K562 (cell line): ENCODE measurements around the gene TTBK1. TPM values are rescaled to one million over a fixed set of nuclear protein-coding genes. Genes with fewer than 3 reads are reported as not detected.
A peak's percentile ranks its signal among the peaks of the same experiment; 100 is the strongest.

Source experiments
- ATAC-seq: fragments of 200-7000 bp; cut with Tn5 transposase; 3 replicates; pipeline ENCODE4 v1.9.1; 2020; ENCODE audit warnings: moderate library complexity
- BruUV-seq: library from RNA; stranded (reverse); fragments of 400-500 nt; replicated peaks from 2 replicates; lab custom pipeline; 2021; lab: Mats Ljungman, UMichigan
- CTCF ChIA-PET: fragments of 300-600 bp; formaldehyde crosslinking; extraction: SDS; loops from one replicate; lab custom pipeline; 2021; ENCODE audit warnings: low intra/inter-chr PET ratio; lab: Yijun Ruan, JAX
- POLR2A ChIA-PET: fragments of 300-600, 350-650 bp; sonication (Branson Sonifier 250); formaldehyde crosslinking; extraction: SDS; loops from one replicate; lab custom pipeline; 2021; ENCODE audit warnings: antibody characterized with exemption, inconsistent platforms; lab: Yijun Ruan, JAX
- DNase-seq, 4 experiments: peaks; one replicate each; pipeline versions ENCODE4 v3.0.0 to v3.0.0-alpha.2; 2011 to 2018; ENCODE audit warnings: low spot score in 3 of 4, mixed read lengths in 3 of 4; ENCODE audit errors: extremely low read depth in 1 of 4
- FAIRE-seq: peaks from 2 replicates; lab custom pipeline; 2011; peaks lifted over from hg19 to GRCh38; lab: Jason Lieb, UNC
- H2AFZ ChIP-seq: 2 replicates; pipeline ENCODE4 v1.6.0; 2011; ENCODE audit warnings: low read depth, low read length, control low read depth, inconsistent platforms
- H3K27ac ChIP-seq: fragments of 200-600 bp; 3 replicates; pipeline ENCODE4 v1.8.0; 2011; ENCODE audit warnings: low read depth, mild to moderate bottlenecking, control low read depth, inconsistent platforms, low read length, moderate library complexity, mixed read lengths; ENCODE audit errors: extremely low read depth
- H3K27me3 ChIP-seq, 2 experiments: fragments of 300-600 bp in 1 of 2; 2 replicates in 1 of 2; 3 replicates in 1 of 2; pipeline versions ENCODE4 v1.6.0 to v1.8.0; 2011; ENCODE audit warnings: inconsistent platforms in 2 of 2, low read length in 2 of 2, mild to moderate bottlenecking in 1 of 2, mixed read lengths in 1 of 2, moderate library complexity in 1 of 2; ENCODE audit not compliant: control insufficient read depth in 2 of 2, insufficient read depth in 2 of 2
- H3K36me3 ChIP-seq: fragments of 300-600 bp; 3 replicates; pipeline ENCODE4 v1.8.0; 2011; ENCODE audit warnings: mild to moderate bottlenecking, low read length, inconsistent platforms; ENCODE audit not compliant: control insufficient read depth, insufficient read depth
- H3K4me1 ChIP-seq, 2 experiments: fragments of 200-600 bp in 1 of 2; replicated peaks in 1 of 2; 2 replicates in 1 of 2; 3 replicates in 1 of 2; pipeline versions ENCODE4 v1.5.1 to v1.8.0; 2011; ENCODE audit warnings: inconsistent platforms in 2 of 2, low read length in 2 of 2, mild to moderate bottlenecking in 1 of 2, mixed read lengths in 1 of 2, moderate library complexity in 1 of 2; ENCODE audit not compliant: control insufficient read depth in 2 of 2, insufficient read depth in 2 of 2
- H3K4me2 ChIP-seq: 2 replicates; pipeline ENCODE4 v1.6.1; 2011; ENCODE audit warnings: low read length, control low read depth, inconsistent platforms, mixed read lengths; ENCODE audit not compliant: insufficient read depth
- H3K4me3 ChIP-seq: fragments of 200-600 bp; sonication (generic), shearing (Covaris generic); 2 replicates; pipeline ENCODE4 v1.5.1; 2016; ENCODE audit warnings: control low read depth, inconsistent platforms
- H3K79me2 ChIP-seq: fragments of 200-600 bp; 3 replicates; pipeline ENCODE4 v1.8.0; 2011; ENCODE audit warnings: low read length, inconsistent platforms; ENCODE audit not compliant: control insufficient read depth, insufficient read depth
- H3K9ac ChIP-seq, 2 experiments: 2 replicates each; pipeline versions ENCODE4 v1.6.0 to v1.6.1; 2011; ENCODE audit warnings: low read depth in 2 of 2, low read length in 2 of 2, control low read depth in 1 of 2, inconsistent platforms in 1 of 2, mild to moderate bottlenecking in 1 of 2, mixed read lengths in 1 of 2; ENCODE audit not compliant: insufficient read depth in 1 of 2
- H3K9me1 ChIP-seq: one replicate; pipeline ENCODE4 v1.6.0; 2011; ENCODE audit warnings: inconsistent platforms, mild to moderate bottlenecking, low read length, moderate library complexity; ENCODE audit not compliant: control insufficient read depth, insufficient read depth
- H3K9me3 ChIP-seq: replicated peaks from 2 replicates; pipeline ENCODE4 v1.5.1; 2011; ENCODE audit warnings: low read depth, low read length, inconsistent platforms; ENCODE audit not compliant: control insufficient read depth, insufficient read depth
- H4K20me1 ChIP-seq: replicated peaks from 2 replicates; pipeline ENCODE4 v1.6.1; 2011; ENCODE audit warnings: low read length, inconsistent platforms, mixed read lengths; ENCODE audit not compliant: control insufficient read depth, insufficient read depth
- CAMTA2 ChIP-seq: fragments of 250-450 bp; sonication (Bioruptor Pico); conservative IDR thresholded peaks from 2 replicates; pipeline ENCODE4 v1.5.1; 2022
- CBX8 ChIP-seq: fragments of 200-600 bp; sonication (generic); IDR thresholded peaks from 2 replicates; pipeline ENCODE4 v1.6.1; 2012; ENCODE audit warnings: borderline replicate concordance, mixed run types, low read depth, mild to moderate bottlenecking, moderate library complexity, mixed read lengths, low read length, control low read depth, inconsistent platforms; ENCODE audit not compliant: poor library complexity, severe bottlenecking; ENCODE audit errors: extremely low read depth
- CTCF ChIP-seq, 3 experiments: IDR thresholded peaks in 2 of 3; conservative IDR thresholded peaks in 1 of 3; 2 replicates each; pipeline ENCODE4 v1.5.1; 2011 to 2012; ENCODE audit warnings: low read length in 3 of 3, mild to moderate bottlenecking in 3 of 3, control low read depth in 2 of 3, improper control_type of control experiment in 1 of 3, inconsistent platforms in 1 of 3, low read depth in 1 of 3, mixed read lengths in 1 of 3, moderate library complexity in 1 of 3; ENCODE audit not compliant: insufficient read depth in 2 of 3
- E2F3 ChIP-seq: fragments of 250-450 bp; sonication (Bioruptor Pico); IDR thresholded peaks from 2 replicates; pipeline ENCODE4 v1.4.0; 2020; ENCODE audit warnings: mild to moderate bottlenecking
- ETV6 ChIP-seq, 3 experiments: fragments of 150-350 bp in 1 of 3; sonication (generic) in 1 of 3; formaldehyde crosslinking in 1 of 3; IDR thresholded peaks; 2 replicates each; pipeline versions ENCODE4 v1.6.1 to v1.8.0; 2014 to 2022; ENCODE audit warnings: borderline replicate concordance in 2 of 3, low read depth in 2 of 3, antibody characterized with exemption in 1 of 3, low read length in 1 of 3, mild to moderate bottlenecking in 1 of 3, missing genetic modification reagents in 1 of 3
- HMG20A ChIP-seq: fragments of 450-650 bp; formaldehyde crosslinking; conservative IDR thresholded peaks from 2 replicates; pipeline ENCODE4 v1.4.0; 2020; ENCODE audit warnings: mild to moderate bottlenecking, mixed read lengths
- KDM1A ChIP-seq, 2 experiments: fragments of 450-650 bp; IDR thresholded peaks; 2 replicates each; pipeline ENCODE4 v1.6.1; 2016; ENCODE audit warnings: mild to moderate bottlenecking in 2 of 2
- L3MBTL2 ChIP-seq: fragments of 450-650 bp; IDR thresholded peaks from 2 replicates; pipeline ENCODE4 v1.6.1; 2016; ENCODE audit warnings: mild to moderate bottlenecking, moderate library complexity
- MECOM ChIP-seq: fragments of 250-450 bp; sonication (Bioruptor Pico); IDR thresholded peaks from 2 replicates; pipeline ENCODE4 v1.8.0; 2022; ENCODE audit warnings: inconsistent platforms
- MYC ChIP-seq, 2 experiments: fragments of 250-450 bp in 1 of 2; sonication (Bioruptor Pico) in 1 of 2; IDR thresholded peaks; 2 replicates each; pipeline versions ENCODE4 v1.5.1 to v1.6.1; 2012 to 2021; ENCODE audit warnings: low read depth in 2 of 2, borderline replicate concordance in 1 of 2, improper control_type of control experiment in 1 of 2, low read length in 1 of 2, mild to moderate bottlenecking in 1 of 2, moderate library complexity in 1 of 2
- NELFE ChIP-seq: IDR thresholded peaks from 2 replicates; pipeline ENCODE4 v1.6.1; 2011; ENCODE audit warnings: mild to moderate bottlenecking; ENCODE audit not compliant: insufficient read depth, insufficient read length
- PHB ChIP-seq: fragments of 250-450 bp; sonication (Bioruptor Pico); IDR thresholded peaks from 2 replicates; pipeline ENCODE4 v1.5.0; 2021
- RBM22 ChIP-seq: fragments of 200-400 bp; formaldehyde crosslinking; IDR thresholded peaks from 2 replicates; pipeline ENCODE4 v1.6.1; 2018; ENCODE audit warnings: low read length, low read depth; ENCODE audit not compliant: poor library complexity, severe bottlenecking
- SRF ChIP-seq, 2 experiments: fragments of 250-450, 450-650 bp in 1 of 2; sonication (Bioruptor Pico) in 1 of 2; sonication (generic) in 1 of 2; formaldehyde crosslinking; IDR thresholded peaks; 2 replicates each; pipeline versions ENCODE4 v1.5.0 to v1.5.1; 2020 to 2022; ENCODE audit warnings: mild to moderate bottlenecking in 1 of 2, missing genetic modification reagents in 1 of 2
- ZFX ChIP-seq: sonication (generic); formaldehyde crosslinking; IDR thresholded peaks from 2 replicates; pipeline ENCODE4 v1.8.0; 2022; ENCODE audit warnings: mild to moderate bottlenecking, missing genetic modification reagents, moderate library complexity
- ZKSCAN1 ChIP-seq: fragments of 150-350 bp; IDR thresholded peaks from 2 replicates; pipeline ENCODE4 v1.6.1; 2016; ENCODE audit warnings: low read depth, low read length
- ZNF175 ChIP-seq: fragments of 200-800 bp; sonication (Bioruptor generic); IDR thresholded peaks from 2 replicates; pipeline ENCODE4 v1.6.1; 2016; ENCODE audit warnings: low read depth, mild to moderate bottlenecking, missing genetic modification characterization, missing compliant biosample characterization
- WGBS: fragments of 100-300 bp; shearing (Covaris generic); methylation state at CpG from one replicate; pipeline ENCODE4 v1.1.6; 2016; ENCODE audit warnings: low coverage, mixed read lengths; ENCODE audit not compliant: insufficient coverage; ENCODE audit errors: missing lambda C conversion rate; 5-methylcytosine and 5-hydroxymethylcytosine counted together
- in situ Hi-C: fragments of 300-500 bp; cut with MboI; formaldehyde crosslinking; loops from 4 replicates; pipeline ENCODE4 v1.15.0; 2018; ENCODE audit warnings: inconsistent platforms, mixed read lengths
- intact Hi-C: fragments of 100-400 bp; cut with micrococcal nuclease; formaldehyde crosslinking; loops from 2 replicates; pipeline ENCODE4 v1.14.2; 2022
- polyA plus RNA-seq, 8 experiments: library from polyadenylated mRNA; depleted of rRNA in 4 of 8; stranded (reverse) in 5 of 8; unstranded in 3 of 8; fragments of >200 nt; fragmentation: Nextera tagmentation in 2 of 8; fragmentation: Illumina TruSeq in 1 of 8; extraction: Ambion mirVana in 2 of 8; extraction: Trizol in 1 of 8; gene quantifications; 2 replicates each; pipeline versions ENCODE4 v1.2.1 to v1.2.3, GENCODE V29; 2011 to 2014; ENCODE audit warnings: inconsistent platforms in 1 of 8, missing spikeins in 1 of 8
- total RNA-seq, 7 experiments: library from RNA; depleted of rRNA in 6 of 7; stranded (reverse); fragments of >200 nt in 6 of 7; fragmentation: Illumina TruSeq in 2 of 7; extraction: Trizol in 2 of 7; gene quantifications; 2 replicates each; pipeline versions ENCODE4 v1.2.1 to v1.2.3, GENCODE V29; 2011 to 2021; ENCODE audit warnings: low replicate concordance in 1 of 7

TTBK1 gene
- total and polyA plus RNA-seq, 9 of the 15 experiments (the other 6 are each of a cell fraction or from before 2014, with no cell fraction given) = not detected

GRCh38 chr6:43308101-43308989, 65.1 kb downstream of the TTBK1 start, which contains the start of gene CRIP3:
TSS of gene CRIP3 (minus strand) at chr6:43308826. CDS start at chr6:43308792, 34 bp downstream.
- intact Hi-C loops (no loop called here), in situ Hi-C loops (no loop called here)
- CTCF ChIA-PET = no interaction called here
- BruUV-seq = no TSS peak
- Histone ChIP-seq H3K27me3 (peaks cover 1 to 6% of the 10 kb centered on the region in 2 experiments; a peak in 3 of 5 replicates), H3K9me3 (no peaks in the 10 kb centered on the region), H3K4me2 (peak within 1 kb of the TSS; percentile 82), H3K9ac (peak within 1 kb of the TSS; percentile 24 to 86; a peak in 3 of 4 replicates), H3K4me3 (peak within 1 kb of the TSS; percentile 29), H4K20me1 (no peaks in the 10 kb centered on the region), H2AFZ (peak within 1 kb of the TSS; percentile 98), H3K4me1 (peaks cover 14 to 21% of the 10 kb centered on the region in 2 experiments), H3K36me3 (no peaks in the 10 kb centered on the region), H3K79me2 (no peaks in the 10 kb centered on the region), H3K27ac (no peak within 1 kb of the TSS), H3K9me1 (peaks cover 2% of the 10 kb centered on the region)
- DNase-seq = peak; percentile 59 to 70 (median 68)
- ATAC-seq = peak; percentile 88
- 8% methylated on average over 39 of the region's 39 CpGs for WGBS
- no peak for FAIRE-seq
- POLR2A ChIA-PET = interaction anchor here (0.6 to 1.4 kb wide), 11 partner anchors 9 to 448 kb away, joined by 3 to 6 read pairs (median 4); no protein-coding TSS in a partner anchor
- TF ChIP-seq ZNF175 (CRISPR knock-in tag) (no peak), MYC (IDR thresholded peaks at IDR 0.05; ENCODE audit: low read depth, low read length) (no peak), MYC (CRISPR knock-in tag; IDR thresholded peaks at IDR 0.05; ENCODE audit: borderline replicate concordance, low read depth) (no peak), CAMTA2 (CRISPR knock-in tag) (no peak), PHB (no peak), CTCF (IDR thresholded peaks at IDR 0.05 in 2 of 3, conservative IDR thresholded peaks at IDR 0.05 in 1 of 3; ENCODE audit: insufficient read depth in 2 of 3, low read depth in 1 of 3, low read length in 3 of 3) (peak; percentile 20 to 44 (median 40); a peak in 2 of 6 replicates), RBM22 (no peak), SRF (CRISPR knock-in tag; IDR thresholded peaks at IDR 0.05) (peak in 1 of 2 experiments; percentile 92; a peak in 1 of 4 replicates), ZKSCAN1 (peak; percentile 100), ZFX (0 out of 2 replicates have a peak, but pooled peaks have one; percentile 16), HMG20A (no peak), L3MBTL2 (0 out of 2 replicates have a peak, but pooled peaks have one; percentile 30), E2F3 (CRISPR knock-in tag) (no peak), NELFE (no peak), MECOM (no peak), ETV6 (IDR thresholded peaks at IDR 0.05; ENCODE audit: borderline replicate concordance in 1 of 2, low read depth in 2 of 2, low read length in 1 of 2) (no peak), ETV6 (CRISPR knock-in tag; IDR thresholded peaks at IDR 0.05; ENCODE audit: borderline replicate concordance) (no peak), KDM1A (IDR thresholded peaks at IDR 0.05) (no peak), CBX8 (no peak)
